Stimulated activated naive B cell treated with anti-CD40 and anti-IgM and Interleukin-4, amounts not matched to agents 10 μg/mL and 1 μg/mL and 100 μg/mL, for 72 hours (primary cell): ENCODE data around the gene SLC24A4.

Source experiments
- ATAC-seq, 2 donors: fragments of 150-1000 bp; cut with Tn5 transposase; replicated peaks; 2 replicates each; pipeline ENCODE4 v1.10.0; 2021; ENCODE audit warnings: moderate library complexity in 1 of 2
- DNase-seq: peaks from one replicate; pipeline ENCODE4 v3.0.0; 2021
- H3K27ac Mint-ChIP-seq: one replicate; pipeline ENCODE4 v1.8.0; 2022; ENCODE audit warnings: mild to moderate bottlenecking, mixed read lengths
- H3K27me3 Mint-ChIP-seq, 2 donors: one replicate each; pipeline ENCODE4 v1.8.0; 2022; ENCODE audit warnings: mixed read lengths in 2 of 2
- H3K36me3 Mint-ChIP-seq, 2 donors: one replicate each; pipeline ENCODE4 v1.8.0; 2022; ENCODE audit warnings: mixed read lengths in 2 of 2, mild to moderate bottlenecking in 1 of 2
- H3K4me1 Mint-ChIP-seq, 2 donors: one replicate each; pipeline ENCODE4 v1.8.0; 2022; ENCODE audit warnings: mixed read lengths in 2 of 2, mild to moderate bottlenecking in 1 of 2
- H3K4me3 Mint-ChIP-seq, 2 donors: one replicate each; pipeline ENCODE4 v1.8.0; 2022; ENCODE audit warnings: mild to moderate bottlenecking in 2 of 2, mixed read lengths in 2 of 2, moderate library complexity in 1 of 2
- H3K9me3 Mint-ChIP-seq, 2 donors: one replicate each; pipeline ENCODE4 v1.8.0; 2022; ENCODE audit warnings: mixed read lengths in 2 of 2, mild to moderate bottlenecking in 1 of 2

Gene SLC24A4

GRCh38 chr14:92323011-92323915 lies at the start of gene SLC24A4:
Gene SLC24A4 (plus strand): TSS chr14:92323165. CDS start chr14:92323831, 666 bp downstream.
- Mint-ChIP-seq H3K27ac (no peak within 1 kb of the TSS), H3K9me3 (no peaks in the 10 kb centered on the region), H3K4me3 (peak within 1 kb of the TSS; percentile 76 to 81), H3K4me1 (peaks cover 3 to 16% of the 10 kb centered on the region in 2 donors), H3K36me3 (no peaks in the 10 kb centered on the region), H3K27me3 (peaks cover 66 to 81% of the 10 kb centered on the region in 2 donors)
- ATAC-seq (peak; percentile 56 to 57), DNase-seq (peak; percentile 3)

- H3K36me3 Mint-ChIP-seq, result no peaks in the 10 kb centered on the region
- no peaks in the 10 kb centered on the region for H3K4me1 Mint-ChIP-seq
- H3K9me3 Mint-ChIP-seq, result no peaks in the 10 kb centered on the region
- no peak for DNase-seq
- peaks cover 25 to 51% of the 10 kb centered on the region in 2 donors for H3K27me3 Mint-ChIP-seq
- no peak overlapping the region for H3K4me3 Mint-ChIP-seq
- no peak overlapping the region for H3K27ac Mint-ChIP-seq
- no peak for ATAC-seq
Measured at GRCh38 chr14:92273166-92273565, 49.8 kb upstream of the SLC24A4 start.

GRCh38 chr14:92274055-92274454 lies 48.9 kb upstream of the SLC24A4 start:
- ATAC-seq (no peak), DNase-seq (no peak)
- no peak overlapping the region for H3K4me3 Mint-ChIP-seq
- H3K27me3 Mint-ChIP-seq, result peaks cover 25 to 52% of the 10 kb centered on the region in 2 donors
- no peaks in the 10 kb centered on the region for H3K9me3 Mint-ChIP-seq
- no peaks in the 10 kb centered on the region for H3K4me1 Mint-ChIP-seq
- no peaks in the 10 kb centered on the region for H3K36me3 Mint-ChIP-seq
- H3K27ac Mint-ChIP-seq, result no peak overlapping the region

DNA sequence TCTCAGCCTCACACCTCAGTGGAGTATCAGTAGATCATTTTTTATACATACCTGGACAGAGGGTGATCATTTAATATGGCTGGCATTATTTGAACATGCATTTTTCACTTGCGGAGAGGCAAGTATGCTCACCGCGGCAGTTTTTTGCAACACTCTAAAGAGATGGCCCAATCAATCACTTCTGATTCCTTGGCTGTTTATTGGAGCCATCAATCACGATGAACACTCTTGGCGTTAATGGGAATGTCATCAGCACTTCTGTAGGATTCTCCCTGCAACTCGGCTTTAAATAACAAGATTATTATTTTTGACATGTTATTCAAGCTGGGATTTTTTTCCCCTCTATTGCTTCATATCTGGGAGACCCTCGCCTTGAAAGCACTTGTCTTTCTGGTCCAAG lies 46.9 kb upstream of the SLC24A4 start:
- no peak overlapping the region for H3K27ac Mint-ChIP-seq
- no peak for ATAC-seq

DNA sequence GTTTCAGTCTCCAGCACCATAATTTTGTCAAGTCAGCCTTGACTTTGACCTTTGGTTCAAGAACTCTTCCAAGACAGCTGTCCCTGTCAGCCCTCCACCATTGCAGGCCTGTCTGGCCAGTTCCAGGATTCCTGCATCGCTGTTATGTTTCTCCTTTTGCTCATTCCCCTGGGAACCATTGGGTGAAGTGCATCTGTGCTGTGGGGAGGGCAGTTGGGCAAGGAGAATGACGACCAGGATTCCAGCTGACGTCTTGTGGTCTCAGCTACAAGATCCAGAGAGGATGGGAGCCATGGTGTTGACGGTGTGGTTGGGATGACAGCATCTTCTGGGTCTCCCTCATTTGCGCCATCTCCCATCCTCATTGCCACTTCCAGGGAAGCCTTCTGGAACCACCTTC lies 45.9 kb upstream of the SLC24A4 start:
- Mint-ChIP-seq H3K9me3 (no peaks in the 10 kb centered on the region), H3K27me3 (peaks cover 12 to 37% of the 10 kb centered on the region in 2 donors), H3K4me1 (peaks cover 5 to 6% of the 10 kb centered on the region in 2 donors), H3K36me3 (no peaks in the 10 kb centered on the region), H3K4me3 (no peak overlapping the region), H3K27ac (no peak overlapping the region)
- no peak for ATAC-seq
- DNase-seq, result no peak

More for the DNA sequence above, 46.9 kb upstream of the SLC24A4 start:
- DNase-seq, result no peak
- H3K27me3 Mint-ChIP-seq, result peaks cover 19 to 42% of the 10 kb centered on the region in 2 donors
- H3K36me3 Mint-ChIP-seq, result no peaks in the 10 kb centered on the region
- no peaks in the 10 kb centered on the region for H3K9me3 Mint-ChIP-seq
- no peak overlapping the region for H3K4me3 Mint-ChIP-seq
- H3K4me1 Mint-ChIP-seq, result peaks cover 5% of the 10 kb centered on the region in 2 donors

DNA sequence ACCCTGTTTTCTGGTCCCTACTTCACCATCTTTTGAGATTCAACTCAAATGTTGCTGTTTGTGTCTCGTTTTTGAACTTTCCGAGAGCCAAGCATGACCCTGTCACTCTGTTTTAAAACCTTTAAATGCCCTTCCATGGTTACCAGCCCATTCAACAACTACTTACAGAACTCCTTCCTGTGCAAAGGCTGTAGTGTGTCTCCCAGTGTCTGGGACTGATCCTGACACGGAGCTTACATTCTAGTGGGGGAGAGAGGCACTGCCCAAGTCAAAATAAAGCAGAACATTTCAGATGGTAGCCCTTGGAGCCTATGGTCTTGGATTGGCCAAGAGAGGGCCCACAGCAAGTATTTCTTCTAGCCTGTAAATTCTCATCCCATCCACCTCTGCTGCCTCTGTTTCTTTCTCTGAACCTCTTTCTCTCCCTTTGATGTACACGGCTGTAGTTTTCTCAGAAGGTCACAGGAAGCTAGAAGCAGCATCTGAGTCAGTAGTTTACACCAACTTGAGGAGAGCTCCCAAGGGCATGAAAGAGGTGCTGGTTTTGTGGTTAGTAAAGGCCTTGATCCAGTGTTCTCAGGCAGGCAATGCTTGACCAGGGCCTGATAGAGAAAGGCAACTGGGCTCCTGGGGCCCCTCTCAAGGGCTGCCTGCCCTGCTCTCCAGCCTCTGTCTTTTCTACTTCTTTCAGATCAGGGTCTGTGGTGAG lies 42.3 kb upstream of the SLC24A4 start:
- Mint-ChIP-seq H3K36me3 (no peaks in the 10 kb centered on the region), H3K27ac (no peak overlapping the region), H3K4me3 (no peak overlapping the region), H3K9me3 (no peaks in the 10 kb centered on the region), H3K27me3 (peaks cover under 1 to 17% of the 10 kb centered on the region in 2 donors), H3K4me1 (peaks cover 5 to 6% of the 10 kb centered on the region in 2 donors)
- no peak for DNase-seq
- peak; percentile 42 to 45 for ATAC-seq

- ATAC-seq, result no peak
- Mint-ChIP-seq H3K27me3 (peaks cover 11 to 22% of the 10 kb centered on the region in 2 donors), H3K9me3 (no peaks in the 10 kb centered on the region), H3K36me3 (no peaks in the 10 kb centered on the region), H3K4me1 (peaks cover 5 to 6% of the 10 kb centered on the region in 2 donors), H3K4me3 (no peak overlapping the region), H3K27ac (no peak overlapping the region)
- DNase-seq, result no peak
Measured at GRCh38 chr14:92282669-92283068, 40.3 kb upstream of the SLC24A4 start.

DNA sequence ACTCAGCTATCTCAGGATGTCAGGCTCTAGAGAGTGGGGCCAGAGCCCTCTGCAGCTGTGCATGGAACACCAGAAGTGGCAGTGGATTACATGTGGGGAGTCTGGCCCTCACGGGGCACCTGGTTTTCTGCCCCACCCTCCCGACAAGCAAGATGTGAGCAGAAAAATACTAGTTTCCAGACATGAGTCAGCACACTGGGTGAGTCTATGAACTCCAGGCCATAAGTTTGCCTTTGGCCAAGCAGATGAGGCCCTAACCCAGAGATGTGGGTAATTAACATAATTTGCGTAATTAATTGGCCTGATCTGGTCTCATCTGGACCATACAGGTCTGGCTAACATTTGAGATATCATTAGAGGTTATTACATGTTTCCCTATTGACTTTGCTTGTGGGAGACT lies 37.7 kb upstream of the SLC24A4 start:
- ATAC-seq (no peak), DNase-seq (no peak)
- H3K4me3 Mint-ChIP-seq, result no peak overlapping the region
- H3K36me3 Mint-ChIP-seq, result no peaks in the 10 kb centered on the region
- no peaks in the 10 kb centered on the region for H3K9me3 Mint-ChIP-seq
- peaks cover 5 to 6% of the 10 kb centered on the region in 2 donors for H3K4me1 Mint-ChIP-seq
- H3K27ac Mint-ChIP-seq, result no peak overlapping the region
- H3K27me3 Mint-ChIP-seq, result peaks cover 22 to 28% of the 10 kb centered on the region in 2 donors

DNA sequence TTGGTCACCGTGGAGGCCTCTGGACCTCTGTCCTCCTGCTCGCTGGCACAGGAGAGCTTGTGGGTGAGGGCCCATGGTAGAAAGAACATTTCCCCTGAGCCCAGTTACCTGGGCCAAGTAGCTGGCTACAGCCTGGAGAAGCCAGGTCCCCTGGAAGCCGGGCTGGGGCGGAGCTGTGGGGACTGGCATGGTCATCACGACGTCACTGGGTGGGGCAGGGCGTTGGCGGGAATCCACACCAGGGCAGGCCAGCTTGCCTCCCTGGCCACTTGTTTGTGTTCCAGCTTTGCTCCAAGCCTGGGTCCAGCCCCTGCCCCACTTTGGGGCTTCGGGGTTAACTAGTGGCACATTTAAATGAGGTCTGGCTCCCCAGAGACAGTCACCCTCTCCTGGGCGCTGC lies 35.0 kb upstream of the SLC24A4 start:
- H3K4me1 Mint-ChIP-seq, result no peaks in the 10 kb centered on the region
- no peak for ATAC-seq
- no peak overlapping the region for H3K4me3 Mint-ChIP-seq
- no peak for DNase-seq
- no peaks in the 10 kb centered on the region for H3K9me3 Mint-ChIP-seq
- H3K36me3 Mint-ChIP-seq, result no peaks in the 10 kb centered on the region
- peaks cover 28% of the 10 kb centered on the region in 2 donors for H3K27me3 Mint-ChIP-seq
- H3K27ac Mint-ChIP-seq, result no peak overlapping the region

GRCh38 chr14:92288994-92289660 lies 33.8 kb upstream of the SLC24A4 start:
- DNase-seq (no peak), ATAC-seq (no peak)
- Mint-ChIP-seq H3K4me1 (no peaks in the 10 kb centered on the region), H3K27ac (no peak overlapping the region), H3K36me3 (no peaks in the 10 kb centered on the region), H3K4me3 (no peak overlapping the region), H3K27me3 (peaks cover 28% of the 10 kb centered on the region in 2 donors), H3K9me3 (no peaks in the 10 kb centered on the region)

GRCh38 chr14:92292673-92293072 lies 30.3 kb upstream of the SLC24A4 start:
- Mint-ChIP-seq H3K27ac (no peak overlapping the region), H3K27me3 (peaks cover 23 to 36% of the 10 kb centered on the region in 2 donors)
- no peak for ATAC-seq

GRCh38 chr14:92294506-92294905 lies 28.5 kb upstream of the SLC24A4 start:
- ATAC-seq (no peak), DNase-seq (no peak)
- no peak overlapping the region for H3K27ac Mint-ChIP-seq
- H3K36me3 Mint-ChIP-seq, result peaks cover 0 to 2% of the 10 kb centered on the region in 2 donors
- no peaks in the 10 kb centered on the region for H3K9me3 Mint-ChIP-seq
- H3K4me1 Mint-ChIP-seq, result no peaks in the 10 kb centered on the region
- no peak overlapping the region for H3K4me3 Mint-ChIP-seq
- peaks cover 14 to 26% of the 10 kb centered on the region in 2 donors for H3K27me3 Mint-ChIP-seq

More at GRCh38 chr14:92292673-92293072, 30.3 kb upstream of the SLC24A4 start:
- no peaks in the 10 kb centered on the region for H3K36me3 Mint-ChIP-seq
- no peak for DNase-seq
- no peak overlapping the region for H3K4me3 Mint-ChIP-seq
- H3K4me1 Mint-ChIP-seq, result no peaks in the 10 kb centered on the region
- H3K9me3 Mint-ChIP-seq, result no peaks in the 10 kb centered on the region

DNA sequence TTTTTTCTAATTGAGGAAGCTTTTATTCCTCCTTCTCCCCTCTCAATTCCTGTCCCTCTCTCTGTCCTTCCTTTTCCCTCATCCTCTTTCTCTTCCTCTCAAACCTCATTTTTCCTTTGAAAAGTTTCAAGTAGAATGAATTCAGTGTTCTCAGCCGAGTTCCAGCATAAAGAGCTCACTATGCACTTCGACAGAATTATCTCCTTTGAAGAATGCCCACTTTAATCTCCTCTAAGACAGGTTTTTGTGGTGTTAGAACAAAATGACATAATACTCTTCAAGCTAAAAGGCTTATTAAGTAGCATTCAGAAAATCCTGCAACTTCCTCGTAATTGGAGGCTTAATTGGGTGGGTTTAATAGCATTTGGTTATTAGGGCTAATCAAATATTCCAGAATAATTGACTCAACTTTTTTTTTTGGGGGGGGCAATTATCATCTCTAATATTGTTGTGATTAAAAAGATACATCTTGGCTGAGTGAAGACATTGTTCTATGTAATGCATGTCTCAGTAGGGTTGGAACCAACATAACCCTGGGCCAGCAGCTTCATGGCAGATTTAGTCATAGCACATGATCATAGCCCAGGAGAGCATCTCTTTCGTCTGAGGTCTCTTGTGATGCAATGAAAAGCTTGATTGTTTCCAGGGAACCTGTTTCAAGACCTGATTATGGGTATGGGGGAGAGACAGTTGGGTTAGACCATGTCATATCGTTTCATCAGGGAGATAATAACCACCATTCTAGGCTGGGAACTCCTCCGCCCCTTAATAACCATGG lies 25.0 kb upstream of the SLC24A4 start:
- DNase-seq (no peak), ATAC-seq (no peak)
- H3K27ac Mint-ChIP-seq, result no peak overlapping the region
- peaks cover 27 to 42% of the 10 kb centered on the region in 2 donors for H3K27me3 Mint-ChIP-seq
- H3K4me3 Mint-ChIP-seq, result no peak overlapping the region
- H3K4me1 Mint-ChIP-seq, result no peaks in the 10 kb centered on the region
- H3K36me3 Mint-ChIP-seq, result peaks cover 0 to 2% of the 10 kb centered on the region in 2 donors
- H3K9me3 Mint-ChIP-seq, result no peaks in the 10 kb centered on the region
